B cell (primary cell): ENCODE data around the gene PNPLA1. TPM values are rescaled to one million over a fixed set of nuclear protein-coding genes. Genes with fewer than 3 reads are reported as not detected.

Experiments used
- ATAC-seq: fragments of 200-7000 bp; cut with Tn5 transposase; one replicate; pipeline ENCODE4 v1.10.0; 2021; ENCODE audit warnings: low read depth, mild to moderate bottlenecking, moderate number of reproducible peaks, moderate library complexity
- CTCF ChIA-PET: fragments of 350-600 bp; sonication (Branson Sonifier 250); formaldehyde crosslinking; loops from one replicate; lab custom pipeline; 2021; ENCODE audit warnings: antibody characterized with exemption, inconsistent platforms; lab: Charles Lee
- POLR2A ChIA-PET: fragments of 350-600 bp; sonication (Branson Sonifier 250); formaldehyde crosslinking; loops from one replicate; lab custom pipeline; 2021; ENCODE audit warnings: antibody characterized with exemption; lab: Charles Lee
- DNase-seq: peaks from one replicate; pipeline ENCODE4 v3.0.0; 2013
- H2AFZ ChIP-seq: 2 replicates; pipeline ENCODE4 v1.6.1; 2012; ENCODE audit warnings: mild to moderate bottlenecking, low read depth, low read length; ENCODE audit not compliant: insufficient read depth, poor library complexity, severe bottlenecking
- H3K27ac ChIP-seq, 2 donors: 1 replicate in 1 of 2; 2 replicates in 1 of 2; pipeline ENCODE4 v1.5.1; 2012 to 2013; ENCODE audit warnings: low read length in 2 of 2, mild to moderate bottlenecking in 2 of 2, moderate library complexity in 1 of 2
- H3K27me3 ChIP-seq, 4 experiments: fragments of 200-600 bp in 1 of 4; sonication (generic) in 1 of 4; replicated peaks in 1 of 4; 1 replicate in 2 of 4; 2 replicates in 2 of 4; pipeline versions ENCODE4 v1.6.1 to v1.7.0; 2013 to 2016; ENCODE audit warnings: low read length in 3 of 4, mild to moderate bottlenecking in 2 of 4, mixed read lengths in 1 of 4, moderate library complexity in 1 of 4; ENCODE audit not compliant: insufficient read depth in 4 of 4, control insufficient read depth in 3 of 4; ENCODE audit errors: control extremely low read depth in 1 of 4
- H3K36me3 ChIP-seq, 2 experiments: replicated peaks in 1 of 2; 1 replicate in 1 of 2; 2 replicates in 1 of 2; pipeline versions ENCODE4 v1.6.1 to v1.7.1; 2013; ENCODE audit warnings: low read length in 1 of 2; ENCODE audit not compliant: insufficient read depth in 2 of 2, control insufficient read depth in 1 of 2; ENCODE audit errors: control extremely low read depth in 1 of 2, extremely low read depth in 1 of 2
- H3K4me1 ChIP-seq, 2 donors: fragments of 200-600 bp in 1 of 2; sonication (generic) in 1 of 2; 1 replicate in 1 of 2; 2 replicates in 1 of 2; pipeline versions ENCODE4 v1.5.1 to v1.6.1; 2013 to 2017; ENCODE audit warnings: low read length in 2 of 2; ENCODE audit not compliant: control insufficient read depth in 2 of 2, insufficient read depth in 2 of 2
- H3K4me2 ChIP-seq: replicated peaks from 2 replicates; pipeline ENCODE3; 2012; ENCODE audit warnings: mild to moderate bottlenecking, low read depth, low read length; ENCODE audit not compliant: poor library complexity, severe bottlenecking
- H3K4me3 ChIP-seq, 5 experiments: fragments of 200-600 bp in 1 of 5; sonication (generic) in 1 of 5; 1 replicate in 3 of 5; 2 replicates in 2 of 5; pipeline versions ENCODE4 v1.5.1 to v1.7.0; 2011 to 2016; ENCODE audit warnings: low read length in 4 of 5, mild to moderate bottlenecking in 4 of 5, low read depth in 2 of 5, control low read depth in 1 of 5, moderate library complexity in 1 of 5; ENCODE audit not compliant: insufficient read depth in 1 of 5; ENCODE audit errors: control extremely low read depth in 1 of 5, extremely low read depth in 1 of 5
- H3K79me2 ChIP-seq: fragments of 200-600 bp; sonication (generic); one replicate; pipeline ENCODE4 v1.6.0; 2016; ENCODE audit warnings: low read length; ENCODE audit not compliant: control insufficient read depth, insufficient read depth
- H3K9ac ChIP-seq: fragments of 200-600 bp; sonication (generic); 2 replicates; pipeline ENCODE4 v1.6.1; 2017; ENCODE audit warnings: mild to moderate bottlenecking, low read length, moderate library complexity
- H3K9me3 ChIP-seq, 3 donors: one replicate each; pipeline versions ENCODE4 v1.6.1 to v1.7.1; 2013; ENCODE audit warnings: low read length in 2 of 3; ENCODE audit not compliant: control insufficient read depth in 2 of 3, insufficient read depth in 1 of 3; ENCODE audit errors: control extremely low read depth in 1 of 3
- H4K20me1 ChIP-seq: 2 replicates; pipeline ENCODE4 v1.6.0; 2012; ENCODE audit warnings: mild to moderate bottlenecking, low read length; ENCODE audit not compliant: insufficient read depth, control insufficient read depth, poor library complexity, severe bottlenecking
- H3K27ac Mint-ChIP-seq: one replicate; pipeline ENCODE4 v1.8.0; 2021; ENCODE audit warnings: mixed read lengths
- H3K27me3 Mint-ChIP-seq: one replicate; pipeline ENCODE4 v1.8.0; 2021; ENCODE audit warnings: mixed read lengths
- H3K4me1 Mint-ChIP-seq: one replicate; pipeline ENCODE4 v1.8.0; 2021; ENCODE audit warnings: mixed read lengths
- H3K4me3 Mint-ChIP-seq: one replicate; pipeline ENCODE4 v1.8.0; 2021; ENCODE audit warnings: mixed read lengths
- H3K9me3 Mint-ChIP-seq: one replicate; pipeline ENCODE4 v1.8.0; 2022; ENCODE audit warnings: mixed read lengths; ENCODE audit not compliant: insufficient read depth
- EZH2 ChIP-seq: IDR thresholded peaks from 2 replicates; pipeline ENCODE4 v1.6.1; 2012; ENCODE audit warnings: borderline replicate concordance, low read depth, mild to moderate bottlenecking, moderate library complexity, low read length; ENCODE audit not compliant: insufficient read depth, poor library complexity, severe bottlenecking
- WGBS: methylation state at CpG from one replicate; pipeline ENCODE4 v1.1.5; 2013; ENCODE audit warnings: missing lambda C conversion rate; ENCODE audit not compliant: insufficient coverage; 5-methylcytosine and 5-hydroxymethylcytosine counted together
- intact Hi-C: fragments of 100-400 bp; cut with micrococcal nuclease; formaldehyde crosslinking; loops from one replicate; pipeline ENCODE4 v1.10.0; 2022
- polyA plus RNA-seq: library from polyadenylated mRNA; depleted of rRNA; stranded (reverse); fragments of >200 nt; gene quantifications from 2 replicates; pipeline ENCODE4 v1.2.3, GENCODE V29; 2012
- total RNA-seq, 2 donors: library from RNA; stranded (reverse); fragments of 120-200 nt in 1 of 2; gene quantifications; 1 replicate in 1 of 2; 2 replicates in 1 of 2; pipeline versions ENCODE4 v1.2.3 to v1.2.4, GENCODE V29; 2013 to 2022
- TF ChIP-seq, protein P1 (sequence below): fragments of 200-600 bp; IDR thresholded peaks from one replicate; pipeline ENCODE4 v1.8.0; 2022; ENCODE audit warnings: antibody characterized with exemption, mild to moderate bottlenecking

Gene PNPLA1
- total and polyA plus RNA-seq, 2 donors (not counting 1 experiment from before 2014, with no cell fraction given), result 0.12 TPM; not detected in 1

DNA sequence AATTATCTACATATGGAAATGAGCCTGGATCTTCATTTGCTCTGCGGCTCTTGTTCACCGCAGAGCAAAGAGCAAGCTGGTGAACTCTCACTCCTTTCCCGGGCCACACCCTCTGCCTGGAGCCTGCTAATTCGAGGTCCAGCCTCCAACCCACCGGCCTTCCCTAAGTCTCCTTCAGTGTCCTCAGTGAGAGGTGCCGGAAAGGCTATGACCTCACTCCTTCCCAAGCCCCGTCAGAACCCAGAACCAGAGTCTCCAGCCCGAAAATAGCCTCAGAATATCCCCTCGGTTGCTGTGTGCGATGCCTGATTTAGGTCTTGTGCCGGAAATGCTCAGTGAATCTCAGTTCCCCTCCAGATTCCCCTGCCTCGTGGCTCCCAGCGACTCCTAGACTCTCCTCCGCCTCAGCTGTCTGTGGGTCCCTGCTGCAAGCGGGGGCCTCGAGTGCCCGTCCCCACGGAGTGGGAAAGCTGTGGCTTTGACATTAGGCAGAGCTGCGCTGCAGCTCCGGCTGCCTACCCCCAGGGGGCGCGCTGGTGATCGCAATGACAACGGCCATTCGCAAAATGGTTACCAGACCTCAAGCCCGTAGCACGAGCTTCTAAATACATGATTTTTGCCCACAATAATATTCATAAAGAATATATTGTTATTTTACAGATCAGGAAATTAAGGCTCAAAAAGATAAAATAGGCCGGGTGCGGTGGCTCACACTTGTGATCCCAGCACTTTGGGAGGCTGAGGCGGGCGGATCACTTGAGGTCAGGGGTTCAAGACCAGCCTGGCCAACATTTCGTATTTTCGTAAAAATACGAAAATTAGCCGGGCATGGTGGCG, 71.0 kb downstream of the PNPLA1 start:
- TF ChIP-seq, protein P1, sequence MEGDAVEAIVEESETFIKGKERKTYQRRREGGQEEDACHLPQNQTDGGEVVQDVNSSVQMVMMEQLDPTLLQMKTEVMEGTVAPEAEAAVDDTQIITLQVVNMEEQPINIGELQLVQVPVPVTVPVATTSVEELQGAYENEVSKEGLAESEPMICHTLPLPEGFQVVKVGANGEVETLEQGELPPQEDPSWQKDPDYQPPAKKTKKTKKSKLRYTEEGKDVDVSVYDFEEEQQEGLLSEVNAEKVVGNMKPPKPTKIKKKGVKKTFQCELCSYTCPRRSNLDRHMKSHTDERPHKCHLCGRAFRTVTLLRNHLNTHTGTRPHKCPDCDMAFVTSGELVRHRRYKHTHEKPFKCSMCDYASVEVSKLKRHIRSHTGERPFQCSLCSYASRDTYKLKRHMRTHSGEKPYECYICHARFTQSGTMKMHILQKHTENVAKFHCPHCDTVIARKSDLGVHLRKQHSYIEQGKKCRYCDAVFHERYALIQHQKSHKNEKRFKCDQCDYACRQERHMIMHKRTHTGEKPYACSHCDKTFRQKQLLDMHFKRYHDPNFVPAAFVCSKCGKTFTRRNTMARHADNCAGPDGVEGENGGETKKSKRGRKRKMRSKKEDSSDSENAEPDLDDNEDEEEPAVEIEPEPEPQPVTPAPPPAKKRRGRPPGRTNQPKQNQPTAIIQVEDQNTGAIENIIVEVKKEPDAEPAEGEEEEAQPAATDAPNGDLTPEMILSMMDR, result peak; percentile 99
- no peak for TF ChIP-seq EZH2
- intact Hi-C loops, result loop anchor here (1.0 to 5.0 kb wide), 2 partner anchors 19 to 314 kb away; partner anchors contain the start of gene MAPK14
- peak; percentile 77 for DNase-seq
- H3K79me2 ChIP-seq, result no peaks in the 10 kb centered on the region
- peak overlapping the region in 3 of 5 experiments; percentile 11 to 43 (median 27) for H3K4me3 ChIP-seq
- peaks cover 15 to 26% of the 10 kb centered on the region in 2 donors for H3K4me1 ChIP-seq
- H3K4me1 Mint-ChIP-seq, result peaks cover 18% of the 10 kb centered on the region
- ChIA-PET CTCF (interaction anchor here (0.7 to 4.2 kb wide), 27 partner anchors 8 to 1449 kb away, joined by 3 to 32 read pairs (median 4); partner anchors contain the start of gene MAPK14), POLR2A (interaction anchor here (0.7 kb wide), 1 partner anchor 419 kb away, joined by 3 read pairs; no protein-coding TSS in a partner anchor)
- H2AFZ ChIP-seq, result peak overlapping the region; percentile 85
- peaks cover 0 to 7% (median 0%) of the 10 kb centered on the region in 4 experiments for H3K27me3 ChIP-seq
- no peaks in the 10 kb centered on the region for H3K36me3 ChIP-seq
- peak overlapping the region; percentile 84 for H3K4me3 Mint-ChIP-seq
- no peak overlapping the region for H3K27ac ChIP-seq
- H4K20me1 ChIP-seq, result no peaks in the 10 kb centered on the region
- peak overlapping the region; percentile 70 for H3K27ac Mint-ChIP-seq
- 35% methylated on average over 29 of the region's 36 CpGs for WGBS
- peak; percentile 84 for ATAC-seq
- peak overlapping the region; percentile 53 for H3K9ac ChIP-seq
- peaks cover 0 to under 1% (median 0%) of the 10 kb centered on the region in 3 donors for H3K9me3 ChIP-seq
- H3K4me2 ChIP-seq, result peak overlapping the region; percentile 72
- H3K9me3 Mint-ChIP-seq, result no peaks in the 10 kb centered on the region
- H3K27me3 Mint-ChIP-seq, result peaks cover 15% of the 10 kb centered on the region
